Spinal cord (tissue), 10 donors: Measurements from ENCODE around the gene THOC7. TPM values are rescaled to one million over a fixed set of nuclear protein-coding genes. Genes with fewer than 3 reads are reported as not detected.
A peak's percentile ranks its signal among the peaks of the same experiment; 100 is the strongest.

ENCODE experiments used
- DNase-seq, 6 donors: peaks; one replicate each; pipeline versions ENCODE4 v3.0.0 to v3.0.0-alpha.2; 2013 to 2015; ENCODE audit warnings: low spot score in 6 of 6, low read depth in 4 of 6
- H3K27ac ChIP-seq: one replicate; pipeline ENCODE4 v1.5.1; 2013; ENCODE audit warnings: low read depth, low read length, control low read depth
- H3K27me3 ChIP-seq: one replicate; pipeline ENCODE4 v1.6.1; 2013; ENCODE audit warnings: low read length; ENCODE audit not compliant: control insufficient read depth, insufficient read depth
- H3K36me3 ChIP-seq: one replicate; pipeline ENCODE4 v1.6.1; 2013; ENCODE audit warnings: low read length; ENCODE audit not compliant: control insufficient read depth, insufficient read depth
- H3K4me1 ChIP-seq: one replicate; pipeline ENCODE4 v1.6.1; 2013; ENCODE audit warnings: low read length; ENCODE audit not compliant: control insufficient read depth, insufficient read depth
- H3K4me3 ChIP-seq: one replicate; pipeline ENCODE4 v1.5.1; 2013; ENCODE audit warnings: low read depth, low read length, control low read depth
- H3K9me3 ChIP-seq: one replicate; pipeline ENCODE4 v1.6.1; 2013; ENCODE audit warnings: low read length; ENCODE audit not compliant: control insufficient read depth, insufficient read depth
- WGBS: methylation state at CpG from one replicate; pipeline ENCODE4 v1.1.5; 2013; ENCODE audit warnings: missing lambda C conversion rate; ENCODE audit not compliant: insufficient coverage; 5-methylcytosine and 5-hydroxymethylcytosine counted together
- polyA plus RNA-seq, 2 donors: library from polyadenylated mRNA; unstranded; fragments of 120-200 nt; gene quantifications; one replicate each; pipeline ENCODE4 v1.2.1, GENCODE V29; 2013; ENCODE audit not compliant: insufficient read length in 2 of 2
- total RNA-seq, 2 donors: library from RNA; depleted of rRNA in 1 of 2; stranded (reverse); fragments of 120-200 nt in 1 of 2; fragments of >200 nt in 1 of 2; gene quantifications; one replicate each; pipeline versions ENCODE4 v1.2.3 to v1.2.4, GENCODE V29; 2013 to 2014
- donor health status: healthy.

THOC7 gene
- total and polyA plus RNA-seq, 4 donors = 47.7 to 78.9 (median 66.6) TPM

GRCh38 chr3:63867225-63867624 is 3.6 kb upstream of the THOC7 start:
- no peak for DNase-seq
- H3K4me3 ChIP-seq = no peak overlapping the region
- no peaks in the 10 kb centered on the region for H3K36me3 ChIP-seq
- H3K9me3 ChIP-seq = no peaks in the 10 kb centered on the region
- no peak overlapping the region for H3K27ac ChIP-seq
- peaks cover 4% of the 10 kb centered on the region for H3K4me1 ChIP-seq
- no peaks in the 10 kb centered on the region for H3K27me3 ChIP-seq
- WGBS = no CpG with 5 or more reads among the region's 1 CpG

DNA sequence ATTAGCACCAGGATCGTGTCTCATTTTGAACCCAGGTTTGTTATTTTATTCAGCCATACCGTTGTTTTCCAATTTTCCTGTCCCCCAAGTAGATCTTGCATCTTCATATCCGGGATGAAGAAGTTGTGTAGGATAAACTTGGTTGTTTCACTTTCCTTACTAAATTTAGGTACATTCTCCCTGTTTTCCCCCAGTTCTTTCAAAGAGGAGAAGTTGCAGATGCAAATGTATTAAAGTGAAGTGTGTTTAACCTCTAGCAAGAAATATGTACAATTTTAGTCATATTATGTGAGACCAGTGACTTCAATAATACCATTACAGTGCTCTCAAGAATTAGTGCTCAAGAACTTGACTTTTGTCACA is 1.3 kb upstream of the THOC7 start:
- no CpG with 5 or more reads among the region's 3 CpGs for WGBS
- no peaks in the 10 kb centered on the region for H3K9me3 ChIP-seq
- no peaks in the 10 kb centered on the region for H3K27me3 ChIP-seq
- H3K4me1 ChIP-seq = peaks cover 7% of the 10 kb centered on the region
- no peaks in the 10 kb centered on the region for H3K36me3 ChIP-seq
- H3K27ac ChIP-seq = no peak overlapping the region
- no peak for DNase-seq
- H3K4me3 ChIP-seq = peak overlapping the region; percentile 71

DNA sequence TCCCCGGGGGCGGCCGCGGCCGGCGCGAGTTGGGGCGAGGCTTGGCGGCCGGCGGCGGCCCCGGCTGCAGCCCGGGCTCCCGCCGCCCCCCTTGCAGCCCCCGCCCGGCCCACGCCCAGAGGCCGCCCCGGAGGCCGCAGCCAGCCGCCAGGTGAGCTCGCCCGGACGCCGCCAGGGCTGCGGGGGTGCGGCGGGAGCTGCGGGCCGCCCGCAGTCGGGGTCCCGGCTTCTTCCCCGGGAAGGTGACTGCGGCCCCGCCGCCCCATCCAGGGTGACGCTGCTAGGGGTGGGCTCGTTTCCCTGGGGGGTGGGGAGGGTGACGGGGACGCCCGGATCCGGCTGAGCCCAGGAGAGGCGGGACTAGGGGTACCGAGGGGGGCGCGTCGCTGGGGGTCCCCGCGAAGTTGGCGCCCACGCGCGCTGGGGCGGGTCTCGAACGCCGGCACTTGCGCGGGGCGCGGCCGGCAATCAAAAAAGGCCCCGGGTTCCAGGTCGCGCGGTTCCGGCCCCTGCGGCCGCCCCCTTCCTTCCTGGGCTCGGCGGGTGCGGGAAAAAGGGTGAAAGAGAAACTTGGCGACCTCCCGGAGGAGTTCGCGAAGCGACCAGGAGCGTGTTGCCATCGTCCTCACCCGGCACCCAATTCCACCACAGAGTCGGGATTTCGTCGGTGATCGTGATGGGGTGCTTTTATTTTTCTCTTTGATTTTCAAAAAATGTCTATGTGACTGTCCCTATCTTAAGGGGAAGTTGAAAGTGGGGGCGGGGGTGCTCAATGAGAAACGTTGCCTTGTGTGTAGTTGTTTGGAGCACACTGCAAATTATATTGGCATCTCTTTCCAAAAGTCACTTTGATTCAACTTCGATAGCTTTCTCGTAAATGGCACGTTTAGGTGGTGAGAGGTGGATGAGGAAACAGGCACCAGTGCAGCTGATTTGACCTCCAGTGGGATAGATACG is 681 bp upstream of the THOC7 start:
- Histone ChIP-seq H3K27ac (no peak overlapping the region), H3K4me1 (peaks cover 7% of the 10 kb centered on the region), H3K36me3 (no peaks in the 10 kb centered on the region), H3K4me3 (peak overlapping the region; percentile 71), H3K27me3 (no peaks in the 10 kb centered on the region), H3K9me3 (no peaks in the 10 kb centered on the region)
- WGBS = under 1% methylated on average over 82 of the region's 93 CpGs
- peak in 3 of 6 donors; percentile 15 to 65 (median 41) for DNase-seq

DNA sequence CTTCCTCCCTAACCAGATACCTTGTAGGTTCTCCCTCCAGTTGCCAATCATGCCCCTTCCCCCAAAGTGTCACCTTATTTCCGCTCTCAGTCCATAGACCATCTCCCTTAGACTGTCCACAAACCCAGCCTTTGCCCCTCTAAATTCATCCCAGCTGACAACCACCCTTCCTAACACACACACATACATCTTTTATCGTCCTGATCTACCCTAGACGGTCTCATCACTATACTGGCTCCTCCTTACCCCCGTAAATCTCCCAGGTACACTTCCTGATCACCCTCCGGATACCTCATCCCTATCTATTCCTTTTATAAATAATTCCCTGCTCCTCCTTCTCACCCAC is 828 bp downstream of the THOC7 start:
- WGBS = 26% methylated on average over 5 of the region's 5 CpGs
- no peak for DNase-seq
- peaks cover 7% of the 10 kb centered on the region for H3K4me1 ChIP-seq
- peak overlapping the region; percentile 77 for H3K4me3 ChIP-seq
- H3K9me3 ChIP-seq = no peaks in the 10 kb centered on the region
- no peaks in the 10 kb centered on the region for H3K27me3 ChIP-seq
- H3K36me3 ChIP-seq = no peaks in the 10 kb centered on the region
- H3K27ac ChIP-seq = peak overlapping the region; percentile 42

DNA sequence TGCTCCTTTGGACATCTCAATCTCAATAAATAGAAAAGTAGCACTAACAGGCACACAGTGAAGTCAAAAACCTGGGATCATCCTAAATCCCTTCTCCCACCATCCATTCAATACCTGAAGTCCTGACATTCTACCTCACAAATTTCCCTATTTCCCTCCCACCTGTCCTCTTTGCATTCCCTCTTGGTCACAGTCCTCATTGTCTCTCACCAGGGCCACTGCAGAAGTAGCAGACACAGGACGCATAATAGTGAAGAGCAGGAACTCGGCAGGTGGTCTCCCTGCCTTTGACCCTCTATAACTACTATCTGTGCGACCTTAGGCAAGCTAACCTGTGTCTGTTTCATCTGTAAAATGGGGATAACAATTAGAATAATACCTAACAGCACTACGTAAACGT is 2.3 kb downstream of the THOC7 start:
- Histone ChIP-seq H3K4me3 (no peak overlapping the region), H3K36me3 (no peaks in the 10 kb centered on the region), H3K27ac (no peak overlapping the region), H3K4me1 (peaks cover 7% of the 10 kb centered on the region), H3K27me3 (no peaks in the 10 kb centered on the region), H3K9me3 (no peaks in the 10 kb centered on the region)
- WGBS = no CpG with 5 or more reads among the region's 5 CpGs
- no peak for DNase-seq

DNA sequence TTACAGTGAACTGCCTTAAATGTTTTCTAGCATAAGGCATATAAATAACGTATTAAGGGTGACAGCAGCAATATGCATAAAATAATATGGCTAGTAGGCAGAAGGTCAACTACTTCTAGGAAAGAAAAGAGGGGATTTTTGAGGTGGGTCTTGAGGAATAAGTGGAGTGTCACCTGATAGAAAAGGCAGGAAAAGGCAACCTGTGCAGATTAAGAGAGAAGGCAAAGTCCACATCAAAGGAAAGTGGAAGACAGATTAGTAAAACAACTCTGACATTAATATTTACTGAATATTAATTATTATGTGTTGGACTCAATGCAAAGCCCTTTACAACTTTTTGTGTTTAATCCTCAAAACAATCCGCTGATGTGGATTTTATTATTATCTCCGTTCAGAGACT is 2.8 kb downstream of the THOC7 start:
- WGBS = no CpG with 5 or more reads among the region's 3 CpGs
- H3K36me3 ChIP-seq = no peaks in the 10 kb centered on the region
- H3K27me3 ChIP-seq = no peaks in the 10 kb centered on the region
- no peaks in the 10 kb centered on the region for H3K9me3 ChIP-seq
- H3K4me3 ChIP-seq = no peak overlapping the region
- no peak for DNase-seq
- H3K4me1 ChIP-seq = peaks cover 7% of the 10 kb centered on the region
- H3K27ac ChIP-seq = no peak overlapping the region

DNA sequence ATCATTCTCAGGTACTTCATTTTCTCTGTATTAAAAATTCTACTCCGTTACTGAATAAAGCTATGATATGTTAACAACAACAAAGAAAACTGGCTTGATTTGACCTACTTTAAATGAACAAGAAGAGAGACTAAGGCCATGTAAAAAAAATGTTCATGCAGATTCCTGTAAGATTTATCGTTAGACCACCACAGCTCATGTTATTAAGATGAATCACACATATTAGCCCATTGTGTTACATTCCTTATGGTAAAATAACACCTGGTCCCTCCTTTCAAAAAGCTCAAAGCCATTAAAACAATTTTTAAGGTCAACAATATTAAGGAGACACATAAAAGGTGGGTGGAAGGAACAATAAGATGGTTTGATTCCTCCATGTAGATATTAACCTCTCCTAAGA is 6.3 kb downstream of the THOC7 start:
- Histone ChIP-seq H3K27me3 (no peaks in the 10 kb centered on the region), H3K4me1 (peaks cover 3% of the 10 kb centered on the region), H3K4me3 (no peak overlapping the region), H3K9me3 (no peaks in the 10 kb centered on the region), H3K27ac (no peak overlapping the region), H3K36me3 (no peaks in the 10 kb centered on the region)
- no CpG with 5 or more reads among the region's 2 CpGs for WGBS
- no peak for DNase-seq

GRCh38 chr3:63855333-63855940 is 8.2 kb downstream of the THOC7 start:
- no peak for DNase-seq
- Histone ChIP-seq H3K4me3 (no peak overlapping the region), H3K27ac (no peak overlapping the region), H3K27me3 (no peaks in the 10 kb centered on the region), H3K4me1 (no peaks in the 10 kb centered on the region), H3K36me3 (no peaks in the 10 kb centered on the region), H3K9me3 (no peaks in the 10 kb centered on the region)
- 80% methylated on average over 1 of the region's 1 CpG for WGBS

DNA sequence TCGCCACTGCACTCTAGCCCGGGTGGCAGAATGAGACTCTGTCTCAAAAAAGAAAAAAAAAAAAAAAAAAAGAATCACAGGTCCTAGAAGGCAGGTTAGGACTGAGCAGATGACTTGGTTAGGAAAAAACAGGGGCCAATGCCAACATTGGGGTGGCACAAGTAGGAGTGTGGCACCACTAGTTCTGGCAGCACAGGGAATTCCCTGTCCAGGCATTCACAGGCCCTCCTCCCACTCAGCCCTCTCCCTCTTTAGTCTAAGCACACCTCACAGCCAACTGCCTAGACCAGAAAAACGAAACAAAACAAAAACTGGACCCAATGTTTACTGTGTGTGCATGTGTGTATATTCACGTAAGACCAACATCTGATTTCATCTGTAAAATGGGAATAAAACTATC is 10.5 kb downstream of the THOC7 start:
- WGBS = 88% methylated on average over 2 of the region's 4 CpGs
- no peak overlapping the region for H3K27ac ChIP-seq
- H3K4me3 ChIP-seq = no peak overlapping the region
- no peaks in the 10 kb centered on the region for H3K9me3 ChIP-seq
- no peaks in the 10 kb centered on the region for H3K4me1 ChIP-seq
- no peak for DNase-seq
- no peaks in the 10 kb centered on the region for H3K27me3 ChIP-seq
- H3K36me3 ChIP-seq = no peaks in the 10 kb centered on the region

DNA sequence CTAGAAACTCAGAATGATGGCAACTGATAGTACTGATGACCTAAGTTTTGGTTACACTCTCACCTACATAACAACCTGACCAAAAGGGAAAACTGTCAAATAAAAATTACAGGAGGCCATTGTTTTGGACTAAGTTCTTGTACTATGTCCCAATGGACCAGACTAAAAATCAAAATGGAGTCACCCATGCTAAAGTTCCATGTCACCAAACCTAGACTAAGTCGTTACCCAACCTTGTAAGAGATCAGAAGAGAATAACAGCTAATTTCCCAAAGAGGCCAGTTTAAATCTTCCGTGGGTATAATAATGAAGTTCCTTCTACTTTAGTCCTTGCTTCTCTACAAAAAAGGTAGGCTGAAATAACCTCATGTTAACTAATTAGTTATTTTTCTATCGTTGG is 12.3 kb downstream of the THOC7 start:
- H3K4me3 ChIP-seq = no peak overlapping the region
- DNase-seq = no peak
- H3K4me1 ChIP-seq = no peaks in the 10 kb centered on the region
- no peaks in the 10 kb centered on the region for H3K9me3 ChIP-seq
- H3K36me3 ChIP-seq = no peaks in the 10 kb centered on the region
- H3K27me3 ChIP-seq = no peaks in the 10 kb centered on the region
- no CpG with 5 or more reads among the region's 3 CpGs for WGBS
- no peak overlapping the region for H3K27ac ChIP-seq
